Endothelial cell of hepatic sinusoid (primary cell): ENCODE measurements around the gene C1QTNF5.
"Not testable (repeated sequence)": the region's sequence is repeated elsewhere in the genome, so short reads cannot be mapped to it uniquely, and the experiment has no call there.

ENCODE experiments used
- in situ Hi-C: cut with HindIII; loops from 2 replicates; pipeline ENCODE4 v1.10.0; 2017; ENCODE audit warnings: low sequenced_read_pairs

C1QTNF5 gene

GRCh38 chr11:119340335-119341221, at the start of gene C1QTNF5:
C1QTNF5 (minus strand) TSS chr11:119340883; CDS start chr11:119340397, 486 bp downstream.
- in situ Hi-C loops: no loop called here

- in situ Hi-C loops: no loop called here
Observed at GRCh38 chr11:119389611-119390254, 49.0 kb upstream of the C1QTNF5 start.

GRCh38 chr11:119388103-119388502, 47.4 kb upstream of the C1QTNF5 start:
- in situ Hi-C loops: no loop called here

- in situ Hi-C loops: no loop called here
Observed at GRCh38 chr11:119384332-119384731, 43.6 kb upstream of the C1QTNF5 start.

GRCh38 chr11:119382513-119382912, 41.8 kb upstream of the C1QTNF5 start:
- in situ Hi-C loops: not testable (repeated sequence)

GRCh38 chr11:119382101-119382500, 41.4 kb upstream of the C1QTNF5 start:
- in situ Hi-C loops: no loop called here

GRCh38 chr11:119381181-119381988, 40.7 kb upstream of the C1QTNF5 start, which contains the start of gene USP2:
USP2 (minus strand) TSS chr11:119381690; CDS start chr11:119373480, 8,210 bp downstream.
- in situ Hi-C loops: no loop called here

GRCh38 chr11:119380827-119381180, 40.1 kb upstream of the C1QTNF5 start:
- in situ Hi-C loops: no loop called here

GRCh38 chr11:119380160-119380826, 39.6 kb upstream of the C1QTNF5 start:
- in situ Hi-C loops: no loop called here

- in situ Hi-C loops: no loop called here
Observed at GRCh38 chr11:119378851-119379465, 38.3 kb upstream of the C1QTNF5 start.

GRCh38 chr11:119377961-119378667, 37.4 kb upstream of the C1QTNF5 start:
- in situ Hi-C loops: no loop called here

GRCh38 chr11:119377112-119377901, 36.6 kb upstream of the C1QTNF5 start:
- in situ Hi-C loops: no loop called here

GRCh38 chr11:119376197-119376847, 35.6 kb upstream of the C1QTNF5 start:
- in situ Hi-C loops: no loop called here

GRCh38 chr11:119375337-119376196, 34.9 kb upstream of the C1QTNF5 start:
- in situ Hi-C loops: no loop called here

- in situ Hi-C loops: loop anchor here (25.0 kb wide), 1 partner anchor 238 kb away; no protein-coding TSS in a partner anchor
Observed at GRCh38 chr11:119374632-119375336, 34.1 kb upstream of the C1QTNF5 start.

GRCh38 chr11:119373921-119374631, 33.4 kb upstream of the C1QTNF5 start:
- in situ Hi-C loops: loop anchor here (25.0 kb wide), 1 partner anchor 238 kb away; no protein-coding TSS in a partner anchor
